DOHH2 (cell line): ENCODE results near the gene CCDC89.

ENCODE experiments used
- H3F3A ChIP-seq: fragments of 200-600 bp; sonication (generic), shearing (Covaris generic); 2 replicates; pipeline ENCODE4 v1.6.0; 2016; ENCODE audit warnings: antibody characterized with exemption, mild to moderate bottlenecking; ENCODE audit not compliant: control insufficient read depth, insufficient read depth
- H3K27ac ChIP-seq: fragments of 200-600 bp; sonication (generic); 2 replicates; pipeline ENCODE4 v1.5.1; 2014; ENCODE audit warnings: low read depth, mild to moderate bottlenecking, low read length, moderate library complexity
- H3K27me3 ChIP-seq: fragments of 200-600 bp; sonication (generic); 2 replicates; pipeline ENCODE4 v1.6.1; 2014; ENCODE audit warnings: mild to moderate bottlenecking, low read length, mixed read lengths; ENCODE audit not compliant: control insufficient read depth
- H3K36me3 ChIP-seq: fragments of 200-600 bp; sonication (generic); 2 replicates; pipeline ENCODE4 v1.6.1; 2014; ENCODE audit warnings: mild to moderate bottlenecking, low read length, moderate library complexity, mixed read lengths; ENCODE audit not compliant: control insufficient read depth
- H3K4me1 ChIP-seq: fragments of 200-600 bp; sonication (generic); 2 replicates; pipeline ENCODE4 v1.6.1; 2014; ENCODE audit warnings: mild to moderate bottlenecking, low read length, mixed read lengths; ENCODE audit not compliant: control insufficient read depth
- H3K4me2 ChIP-seq: fragments of 200-600 bp; sonication (generic); 2 replicates; pipeline ENCODE4 v1.6.0; 2014; ENCODE audit warnings: mild to moderate bottlenecking, low read length, moderate library complexity
- H3K4me3 ChIP-seq: fragments of 200-600 bp; sonication (generic); 2 replicates; pipeline ENCODE4 v1.5.1; 2014; ENCODE audit warnings: mild to moderate bottlenecking, low read length, mixed read lengths
- H3K79me2 ChIP-seq: fragments of 200-600 bp; sonication (generic); 2 replicates; pipeline ENCODE4 v1.6.1; 2014; ENCODE audit warnings: mild to moderate bottlenecking, low read length, mixed read lengths; ENCODE audit not compliant: control insufficient read depth
- H3K9me2 ChIP-seq: fragments of 200-600 bp; sonication (generic); replicated peaks from 2 replicates; pipeline ENCODE4 v1.6.1; 2014; ENCODE audit warnings: mild to moderate bottlenecking, low read length, mixed read lengths; ENCODE audit not compliant: control insufficient read depth
- H3K9me3 ChIP-seq: fragments of 200-600 bp; sonication (generic); 2 replicates; pipeline ENCODE4 v1.6.1; 2014; ENCODE audit warnings: antibody characterized with exemption, low read length, mixed read lengths; ENCODE audit not compliant: control insufficient read depth, insufficient read depth
- H4K20me1 ChIP-seq: fragments of 200-600 bp; sonication (generic); 2 replicates; pipeline ENCODE4 v1.6.0; 2014; ENCODE audit warnings: low read depth, mild to moderate bottlenecking, antibody characterized with exemption, low read length, moderate library complexity; ENCODE audit not compliant: control insufficient read depth, insufficient read depth
- CTCF ChIP-seq: fragments of 200-600 bp; sonication (generic); IDR thresholded peaks from one replicate; pipeline ENCODE4 v1.5.1; 2014; ENCODE audit warnings: antibody characterized with exemption, mild to moderate bottlenecking, low read depth, low read length; ENCODE audit not compliant: poor library complexity, severe bottlenecking
- EZH2phosphoT487 ChIP-seq: fragments of 200-600 bp; sonication (generic); IDR thresholded peaks from 2 replicates; pipeline ENCODE4 v1.6.1; 2017; ENCODE audit warnings: borderline replicate concordance, mild to moderate bottlenecking, antibody characterized with exemption, low read length, moderate library complexity, mixed read lengths

CCDC89 gene

GRCh38 chr11:85725510-85726258, 39.7 kb upstream of the CCDC89 start:
- H3K27ac ChIP-seq: no peak overlapping the region

GRCh38 chr11:85724748-85725465, 38.9 kb upstream of the CCDC89 start:
- Histone ChIP-seq H3F3A (no peaks in the 10 kb centered on the region), H3K27ac (no peak overlapping the region), H4K20me1 (no peaks in the 10 kb centered on the region), H3K9me2 (no peaks in the 10 kb centered on the region), H3K4me1 (no peaks in the 10 kb centered on the region), H3K9me3 (no peaks in the 10 kb centered on the region), H3K79me2 (no peaks in the 10 kb centered on the region), H3K4me3 (no peak overlapping the region), H3K27me3 (0 out of 2 replicates have a peak, but pooled peaks cover 5% of the 10 kb centered on the region), H3K4me2 (no peak overlapping the region), H3K36me3 (no peaks in the 10 kb centered on the region)
- TF ChIP-seq CTCF (no peak), EZH2phosphoT487 (no peak)

More at GRCh38 chr11:85725510-85726258, 39.7 kb upstream of the CCDC89 start:
- no peaks in the 10 kb centered on the region for H3K9me3 ChIP-seq
- no peaks in the 10 kb centered on the region for H3F3A ChIP-seq
- H3K9me2 ChIP-seq: no peaks in the 10 kb centered on the region
- no peak overlapping the region for H3K4me3 ChIP-seq
- H3K27me3 ChIP-seq: 0 out of 2 replicates have a peak, but pooled peaks cover 5% of the 10 kb centered on the region
- H3K4me2 ChIP-seq: no peak overlapping the region
- no peaks in the 10 kb centered on the region for H3K36me3 ChIP-seq
- TF ChIP-seq CTCF: no peak
- no peak for TF ChIP-seq EZH2phosphoT487
- H3K4me1 ChIP-seq: no peaks in the 10 kb centered on the region
- no peaks in the 10 kb centered on the region for H4K20me1 ChIP-seq
- no peaks in the 10 kb centered on the region for H3K79me2 ChIP-seq

GRCh38 chr11:85723088-85723487, 37.1 kb upstream of the CCDC89 start:
- no peaks in the 10 kb centered on the region for H3K9me2 ChIP-seq
- no peaks in the 10 kb centered on the region for H3K4me1 ChIP-seq
- no peak overlapping the region for H3K27ac ChIP-seq
- H3K4me3 ChIP-seq: no peak overlapping the region
- no peak overlapping the region for H3K4me2 ChIP-seq
- H3K27me3 ChIP-seq: 0 out of 2 replicates have a peak, but pooled peaks cover 5% of the 10 kb centered on the region
- no peaks in the 10 kb centered on the region for H3K9me3 ChIP-seq
- no peaks in the 10 kb centered on the region for H3K36me3 ChIP-seq
- no peaks in the 10 kb centered on the region for H4K20me1 ChIP-seq
- no peaks in the 10 kb centered on the region for H3K79me2 ChIP-seq
- no peaks in the 10 kb centered on the region for H3F3A ChIP-seq
- TF ChIP-seq CTCF (no peak), EZH2phosphoT487 (no peak)
